ENCODE data around the gene CR1. TPM values are rescaled to one million over a fixed set of nuclear protein-coding genes. Genes with fewer than 3 reads are reported as not detected.

The CR1 gene
- total and polyA plus RNA-seq, 2 of the 4 experiments (the other 2 are of a cell fraction), result not detected

GRCh38 chr1:207578796-207579435 is 83.0 kb downstream of the CR1 start:
- WGBS, 2 experiments (ENCODE audit: extremely low coverage in 2 of 2, insufficient read length in 1 of 2), result no CpG with 5 or more reads among the region's 5 CpGs
- no peak overlapping the region for H3K4me2 ChIP-seq (ENCODE audit: low read depth, low read length)
- H2AK9ac ChIP-seq (replicated peaks; ENCODE audit: low read depth, low read length, poor library complexity), result no peak overlapping the region
- H2BK5ac ChIP-seq (ENCODE audit: low read depth, low read length, poor library complexity, severe bottlenecking), result no peak overlapping the region
- no peak overlapping the region for H3K14ac ChIP-seq (replicated peaks; ENCODE audit: low read depth, low read length)
- no peaks in the 10 kb centered on the region for H3K4me1 ChIP-seq (ENCODE audit: control insufficient read depth, insufficient read depth, low read length)
- no peaks in the 10 kb centered on the region for H3K9me1 ChIP-seq (ENCODE audit: insufficient read depth, low read length)
- no peak overlapping the region for H3K9ac ChIP-seq (ENCODE audit: low read depth, low read length)
- no peaks in the 10 kb centered on the region for H3K27me3 ChIP-seq (ENCODE audit: control insufficient read depth, insufficient read depth, low read length)
- no TSS peak for BruUV-seq (replicated peaks)
- intact Hi-C loops (cut with micrococcal nuclease), result no loop called here
- no peak overlapping the region for H2BK20ac ChIP-seq (ENCODE audit: low read depth, low read length)
- H2AK5ac ChIP-seq (ENCODE audit: low read depth, low read length), result no peak overlapping the region
- H4K5ac ChIP-seq (ENCODE audit: low read depth, low read length), result no peak overlapping the region
- ATAC-seq (ENCODE audit: low read depth) (no peak), DNase-seq (no peak)
- no peak for TF ChIP-seq CEBPB (IDR thresholded peaks at IDR 0.05; ENCODE audit: low read depth, low read length)
- no peak for TF ChIP-seq ELK1 (IDR thresholded peaks at IDR 0.05; ENCODE audit: borderline replicate concordance, low read depth, low read length)
- TF ChIP-seq MXI1 (IDR thresholded peaks at IDR 0.05; ENCODE audit: borderline replicate concordance, low read depth, low read length), result no peak
- TF ChIP-seq RCOR1 (IDR thresholded peaks at IDR 0.05; ENCODE audit: insufficient replicate concordance, low read length), result no peak
- no peak for TF ChIP-seq USF2 (IDR thresholded peaks at IDR 0.05; ENCODE audit: low read depth, low read length)
- no peak for TF ChIP-seq FOS (IDR thresholded peaks at IDR 0.05; ENCODE audit: low read depth, low read length)
- TF ChIP-seq POLR2A (IDR thresholded peaks at IDR 0.05; ENCODE audit: low read depth, low read length), result no peak
- no peak for TF ChIP-seq BHLHE40 (IDR thresholded peaks at IDR 0.05; ENCODE audit: low read depth, low read length)
- H3K9me3 ChIP-seq (ENCODE audit: control insufficient read depth, insufficient read depth, low read length), result no peaks in the 10 kb centered on the region
- CTCF ChIA-PET, result interaction anchor here (0.7 to 1.1 kb wide), 3 partner anchors 42 to 124 kb away, joined by 3 to 4 read pairs (median 3); no protein-coding TSS in a partner anchor
- H4K8ac ChIP-seq (ENCODE audit: low read depth in 2 of 2, low read length in 2 of 2), result no peak overlapping the region
- H3K23ac ChIP-seq (ENCODE audit: low read depth, low read length), result no peak overlapping the region
- no peak overlapping the region for H3K27ac ChIP-seq (ENCODE audit: insufficient read depth, low read length)
- POLR2A ChIA-PET (ENCODE audit: unreplicated experiment), result no interaction called here
- H2AFZ ChIP-seq (replicated peaks; ENCODE audit: low read length, poor library complexity), result no peak overlapping the region
- H3K4ac ChIP-seq (ENCODE audit: low read depth, low read length), result no peak overlapping the region
- H3K79me1 ChIP-seq (ENCODE audit: low read depth in 1 of 2, low read length in 2 of 2), result no peaks in the 10 kb centered on the region
- H3K4me3 ChIP-seq (ENCODE audit: insufficient read depth, low read depth, low read length), result no peak overlapping the region
- H2BK120ac ChIP-seq (ENCODE audit: low read depth, low read length), result no peak overlapping the region
- in situ Hi-C loops (cut with MboI; ENCODE audit: low sequenced_read_pairs), result no loop called here
- no peak overlapping the region for H4K91ac ChIP-seq (ENCODE audit: insufficient read depth, low read depth, low read length)
- dilution Hi-C loops (cut with HindIII; ENCODE audit: low sequenced_read_pairs, unreplicated experiment), result no loop called here
- no peak overlapping the region for H3K56ac ChIP-seq (ENCODE audit: extremely low read depth, insufficient read depth, low read length)
- H2BK15ac ChIP-seq (ENCODE audit: low read depth, low read length), result no peak overlapping the region
- no peaks in the 10 kb centered on the region for H3K36me3 ChIP-seq (ENCODE audit: control insufficient read depth, insufficient read depth, low read length)
- no peaks in the 10 kb centered on the region for H4K20me1 ChIP-seq (ENCODE audit: insufficient read depth, low read length)
- no peak overlapping the region for H3K18ac ChIP-seq (ENCODE audit: low read depth, low read length)

All from IMR-90 (cell line).